GM21786 (cell line): ENCODE measurements around the gene CLDN9.

ENCODE experiments used
- ATAC-seq: cut with Tn5 transposase; IDR thresholded peaks from one replicate; pipeline ENCODE4 v1.9.1; 2021; ENCODE audit not compliant: unreplicated experiment

Gene CLDN9

GRCh38 chr16:3012828-3013420 lies at the start of gene CLDN9:
TSS of gene CLDN9 (plus strand) at chr16:3012923. CDS start at chr16:3013363, 440 bp downstream.
- no peak for ATAC-seq

GRCh38 chr16:2963074-2963722 lies 49.5 kb upstream of the CLDN9 start:
- no peak for ATAC-seq

- no peak for ATAC-seq
Observed at GRCh38 chr16:2963723-2964474, 48.8 kb upstream of the CLDN9 start, which contains the start of gene KREMEN2. TSS of gene KREMEN2 (plus strand) at chr16:2964275. CDS start at chr16:2964521, 246 bp downstream.

GRCh38 chr16:2964475-2965336 lies 48.0 kb upstream of the CLDN9 start:
- no peak for ATAC-seq

GRCh38 chr16:2966043-2966807 lies 46.5 kb upstream of the CLDN9 start:
- ATAC-seq: no peak

GRCh38 chr16:2966808-2967191 lies 45.9 kb upstream of the CLDN9 start:
- ATAC-seq: no peak

GRCh38 chr16:2967211-2967631 lies 45.5 kb upstream of the CLDN9 start:
- ATAC-seq: no peak

GRCh38 chr16:2967721-2968161 lies 45.0 kb upstream of the CLDN9 start:
- no peak for ATAC-seq

- ATAC-seq: no peak
Observed at GRCh38 chr16:2968368-2968737, 44.4 kb upstream of the CLDN9 start.

- peak; percentile 67 for ATAC-seq
Observed at GRCh38 chr16:2968738-2969544, 43.8 kb upstream of the CLDN9 start, which contains the start of gene PAQR4. TSS of gene PAQR4 (plus strand) at chr16:2969348. CDS start at chr16:2969675, 327 bp downstream.

- ATAC-seq: no peak
Observed at GRCh38 chr16:2969545-2970521, 42.9 kb upstream of the CLDN9 start.

- ATAC-seq: no peak
Observed at GRCh38 chr16:2970563-2970962, 42.2 kb upstream of the CLDN9 start.

GRCh38 chr16:2971134-2971984 lies 41.4 kb upstream of the CLDN9 start:
- no peak for ATAC-seq

GRCh38 chr16:2971985-2972784 lies 40.5 kb upstream of the CLDN9 start:
- no peak for ATAC-seq

- no peak for ATAC-seq
Observed at GRCh38 chr16:2973093-2973492, 39.6 kb upstream of the CLDN9 start.

GRCh38 chr16:2973605-2974318 lies 39.0 kb upstream of the CLDN9 start:
- no peak for ATAC-seq
